Activated CD4-positive, alpha-beta memory T cell treated with anti-CD3 and anti-CD28 coated beads, Interleukin-2, amount 10 ng/mL, durations not matched to agents 7 days and 5 days (primary cell): ENCODE results near the gene ZSCAN32. TPM values are rescaled to one million over a fixed set of nuclear protein-coding genes. Genes with fewer than 3 reads are reported as not detected.

Experiments
- CTCF ChIA-PET: fragments of 350-600 bp; sonication (Branson Sonifier 250); formaldehyde crosslinking; loops from one replicate; lab custom pipeline; 2021; ENCODE audit warnings: antibody characterized with exemption, inconsistent platforms; lab: Charles Lee
- POLR2A ChIA-PET: fragments of 350-600 bp; sonication (Branson Sonifier 250); formaldehyde crosslinking; loops from one replicate; lab custom pipeline; 2021; ENCODE audit warnings: antibody characterized with exemption; lab: Charles Lee
- DNase-seq: peaks from one replicate; pipeline ENCODE4 v3.0.0-alpha.2; 2020
- H3K27ac Mint-ChIP-seq: one replicate; pipeline ENCODE4 v1.8.0; 2021; ENCODE audit warnings: mild to moderate bottlenecking, mixed read lengths
- H3K27me3 Mint-ChIP-seq: one replicate; pipeline ENCODE4 v1.8.0; 2021; ENCODE audit warnings: mixed read lengths
- H3K36me3 Mint-ChIP-seq: one replicate; pipeline ENCODE4 v1.8.0; 2021; ENCODE audit warnings: low read depth, mixed read lengths
- H3K4me1 Mint-ChIP-seq: one replicate; pipeline ENCODE4 v1.8.0; 2021; ENCODE audit warnings: mixed read lengths
- H3K4me3 Mint-ChIP-seq: one replicate; pipeline ENCODE4 v1.8.0; 2021; ENCODE audit warnings: mild to moderate bottlenecking, mixed read lengths
- H3K9me3 Mint-ChIP-seq: one replicate; pipeline ENCODE4 v1.8.0; 2021; ENCODE audit warnings: mixed read lengths
- total RNA-seq, 2 experiments: library from RNA; stranded (reverse); gene quantifications; one replicate each; pipeline ENCODE4 v1.2.3, GENCODE V29; 2021

ZSCAN32 gene
- total RNA-seq, 2 experiments from 2014 or later = 17.8 to 18.3 TPM

GRCh38 chr16:3389663-3390338 lies 11.0 kb downstream of the ZSCAN32 start:
- ChIA-PET POLR2A (no interaction called here), CTCF (no interaction called here)
- H3K4me3 Mint-ChIP-seq = no peak overlapping the region
- no peak overlapping the region for H3K27ac Mint-ChIP-seq
- peaks cover 63% of the 10 kb centered on the region for H3K9me3 Mint-ChIP-seq
- no peak for DNase-seq
- H3K36me3 Mint-ChIP-seq = peaks cover 89% of the 10 kb centered on the region
- H3K4me1 Mint-ChIP-seq = no peaks in the 10 kb centered on the region
- no peaks in the 10 kb centered on the region for H3K27me3 Mint-ChIP-seq

GRCh38 chr16:3388325-3388724 lies 12.5 kb downstream of the ZSCAN32 start:
- CTCF ChIA-PET = no interaction called here
- H3K9me3 Mint-ChIP-seq = peaks cover 64% of the 10 kb centered on the region
- POLR2A ChIA-PET = no interaction called here

GRCh38 chr16:3383045-3383448 lies 17.8 kb downstream of the ZSCAN32 start:
- no peaks in the 10 kb centered on the region for H3K27me3 Mint-ChIP-seq
- CTCF ChIA-PET = interaction anchor here (0.9 kb wide), 1 partner anchor 19 kb away, joined by 3 read pairs; no protein-coding TSS in a partner anchor
- no peaks in the 10 kb centered on the region for H3K4me1 Mint-ChIP-seq
- peaks cover 80% of the 10 kb centered on the region for H3K36me3 Mint-ChIP-seq
- DNase-seq = no peak
- peaks cover 79% of the 10 kb centered on the region for H3K9me3 Mint-ChIP-seq
- POLR2A ChIA-PET = interaction anchor here (1.1 kb wide), 1 partner anchor 19 kb away, joined by 3 read pairs; no protein-coding TSS in a partner anchor
- H3K4me3 Mint-ChIP-seq = no peak overlapping the region
- H3K27ac Mint-ChIP-seq = no peak overlapping the region

More at GRCh38 chr16:3388325-3388724, 12.5 kb downstream of the ZSCAN32 start:
- Mint-ChIP-seq H3K4me3 (no peak overlapping the region), H3K36me3 (peaks cover 89% of the 10 kb centered on the region), H3K27ac (no peak overlapping the region), H3K27me3 (no peaks in the 10 kb centered on the region), H3K4me1 (no peaks in the 10 kb centered on the region)
- no peak for DNase-seq

GRCh38 chr16:3377917-3378316 lies 22.9 kb downstream of the ZSCAN32 start:
- Mint-ChIP-seq H3K4me3 (no peak overlapping the region), H3K4me1 (no peaks in the 10 kb centered on the region), H3K9me3 (peaks cover 72% of the 10 kb centered on the region), H3K36me3 (peaks cover 41% of the 10 kb centered on the region), H3K27me3 (no peaks in the 10 kb centered on the region), H3K27ac (no peak overlapping the region)
- no peak for DNase-seq
- ChIA-PET CTCF (no interaction called here), POLR2A (no interaction called here)

GRCh38 chr16:3375680-3376079 lies 25.1 kb downstream of the ZSCAN32 start:
- CTCF ChIA-PET = no interaction called here
- H3K36me3 Mint-ChIP-seq = peaks cover 20% of the 10 kb centered on the region
- no peaks in the 10 kb centered on the region for H3K27me3 Mint-ChIP-seq
- POLR2A ChIA-PET = no interaction called here
- no peak overlapping the region for H3K27ac Mint-ChIP-seq
- H3K9me3 Mint-ChIP-seq = peaks cover 56% of the 10 kb centered on the region
- no peaks in the 10 kb centered on the region for H3K4me1 Mint-ChIP-seq
- DNase-seq = no peak
- H3K4me3 Mint-ChIP-seq = no peak overlapping the region

- ChIA-PET CTCF (no interaction called here), POLR2A (no interaction called here)
- Mint-ChIP-seq H3K27me3 (no peaks in the 10 kb centered on the region), H3K36me3 (peaks cover 10% of the 10 kb centered on the region), H3K9me3 (peaks cover 25% of the 10 kb centered on the region), H3K4me1 (peaks cover 10% of the 10 kb centered on the region), H3K27ac (no peak overlapping the region), H3K4me3 (no peak overlapping the region)
- no peak for DNase-seq
Observed at GRCh38 chr16:3369073-3369472, 31.7 kb downstream of the ZSCAN32 start.

- Mint-ChIP-seq H3K4me3 (peak overlapping the region; percentile 58), H3K27me3 (peaks cover 2% of the 10 kb centered on the region), H3K27ac (peak overlapping the region; percentile 73), H3K36me3 (peaks cover 12% of the 10 kb centered on the region), H3K9me3 (peaks cover 31% of the 10 kb centered on the region), H3K4me1 (peaks cover 10% of the 10 kb centered on the region)
- CTCF ChIA-PET = interaction anchor here (0.9 to 1.5 kb wide), 3 partner anchors 11 to 101 kb away, joined by 3 to 6 read pairs (median 3); partner anchors contain the start of genes ZNF174 and ZSCAN32
- peak; percentile 84 for DNase-seq
- POLR2A ChIA-PET = interaction anchor here (0.6 to 1.0 kb wide), 5 partner anchors 31 to 149 kb away, joined by 3 to 4 read pairs (median 3); partner anchors contain the start of gene ZNF263
Observed at GRCh38 chr16:3364774-3365427, 35.9 kb downstream of the ZSCAN32 start.

GRCh38 chr16:3363793-3364192 lies 37.0 kb downstream of the ZSCAN32 start:
- ChIA-PET CTCF (no interaction called here), POLR2A (no interaction called here)
- no peak overlapping the region for H3K4me3 Mint-ChIP-seq
- H3K27ac Mint-ChIP-seq = no peak overlapping the region
- peaks cover 4% of the 10 kb centered on the region for H3K27me3 Mint-ChIP-seq
- peaks cover 10% of the 10 kb centered on the region for H3K4me1 Mint-ChIP-seq
- DNase-seq = no peak
- H3K36me3 Mint-ChIP-seq = peaks cover 12% of the 10 kb centered on the region
- peaks cover 36% of the 10 kb centered on the region for H3K9me3 Mint-ChIP-seq

- peaks cover 10% of the 10 kb centered on the region for H3K4me1 Mint-ChIP-seq
- no peak overlapping the region for H3K4me3 Mint-ChIP-seq
- no peak overlapping the region for H3K27ac Mint-ChIP-seq
- no peak for DNase-seq
- H3K27me3 Mint-ChIP-seq = peaks cover 4% of the 10 kb centered on the region
- POLR2A ChIA-PET = no interaction called here
- CTCF ChIA-PET = no interaction called here
- peaks cover 12% of the 10 kb centered on the region for H3K36me3 Mint-ChIP-seq
- H3K9me3 Mint-ChIP-seq = peaks cover 36% of the 10 kb centered on the region
Observed at GRCh38 chr16:3362931-3363330, 37.9 kb downstream of the ZSCAN32 start.

GRCh38 chr16:3358871-3359270 lies 41.9 kb downstream of the ZSCAN32 start:
- peaks cover 2% of the 10 kb centered on the region for H3K36me3 Mint-ChIP-seq
- ChIA-PET POLR2A (no interaction called here), CTCF (no interaction called here)
- H3K9me3 Mint-ChIP-seq = peaks cover 27% of the 10 kb centered on the region
- peaks cover 2% of the 10 kb centered on the region for H3K4me1 Mint-ChIP-seq
- peaks cover 4% of the 10 kb centered on the region for H3K27me3 Mint-ChIP-seq
- H3K27ac Mint-ChIP-seq = no peak overlapping the region
- DNase-seq = no peak
- no peak overlapping the region for H3K4me3 Mint-ChIP-seq

GRCh38 chr16:3356118-3356517 lies 44.7 kb downstream of the ZSCAN32 start:
- CTCF ChIA-PET = no interaction called here
- POLR2A ChIA-PET = no interaction called here
- H3K36me3 Mint-ChIP-seq = peaks cover 2% of the 10 kb centered on the region
- DNase-seq = no peak
- no peak overlapping the region for H3K27ac Mint-ChIP-seq
- peaks cover 4% of the 10 kb centered on the region for H3K27me3 Mint-ChIP-seq
- no peak overlapping the region for H3K4me3 Mint-ChIP-seq
- peaks cover 4% of the 10 kb centered on the region for H3K4me1 Mint-ChIP-seq
- H3K9me3 Mint-ChIP-seq = peaks cover 17% of the 10 kb centered on the region

GRCh38 chr16:3355589-3355988 lies 45.2 kb downstream of the ZSCAN32 start, which contains the start of gene OR2C1:
Gene OR2C1 (plus strand): TSS chr16:3355889. CDS start chr16:3355941, 52 bp downstream.
- Mint-ChIP-seq H3K9me3 (peaks cover 17% of the 10 kb centered on the region), H3K4me3 (no peak within 1 kb of the TSS), H3K4me1 (peaks cover 4% of the 10 kb centered on the region), H3K27me3 (peaks cover 2% of the 10 kb centered on the region), H3K27ac (no peak within 1 kb of the TSS), H3K36me3 (peaks cover 2% of the 10 kb centered on the region)
- ChIA-PET CTCF (no interaction called here), POLR2A (no interaction called here)
- no peak for DNase-seq

GRCh38 chr16:3349175-3349574 lies 51.6 kb downstream of the ZSCAN32 start:
- CTCF ChIA-PET = no interaction called here
- POLR2A ChIA-PET = no interaction called here
- no peaks in the 10 kb centered on the region for H3K27me3 Mint-ChIP-seq
- H3K36me3 Mint-ChIP-seq = no peaks in the 10 kb centered on the region
- no peak overlapping the region for H3K27ac Mint-ChIP-seq
- DNase-seq = no peak
- peaks cover 2% of the 10 kb centered on the region for H3K4me1 Mint-ChIP-seq
- H3K4me3 Mint-ChIP-seq = no peak overlapping the region
- peaks cover 15% of the 10 kb centered on the region for H3K9me3 Mint-ChIP-seq
